ENCODE data around the gene CCDC87. TPM values are rescaled to one million over a fixed set of nuclear protein-coding genes. Genes with fewer than 3 reads are reported as not detected.

The CCDC87 gene
- total and polyA plus RNA-seq, 4 donors, result 0.10 to 0.33 (median 0.19) TPM; not detected in 1

DNA sequence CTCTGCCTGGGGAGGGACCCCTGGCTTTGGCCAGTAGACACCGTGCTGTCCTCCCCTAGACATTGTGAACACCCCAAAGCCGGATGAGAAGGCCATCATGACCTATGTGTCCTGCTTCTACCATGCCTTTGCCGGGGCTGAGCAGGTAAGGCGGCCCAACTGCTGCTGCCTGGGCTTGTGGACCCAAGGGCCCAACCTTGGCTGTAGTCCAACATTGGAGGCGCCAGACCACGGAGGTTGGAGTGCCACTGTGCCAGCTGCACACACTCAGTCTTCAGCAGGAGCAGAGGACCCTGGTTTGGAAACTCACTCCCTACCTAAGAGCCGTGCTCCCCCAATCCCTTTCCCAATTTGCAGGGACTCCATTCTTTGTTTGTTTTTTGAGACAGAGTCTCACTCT is 36.8 kb downstream of the CCDC87 start:
- Histone ChIP-seq H3K4me1 (ENCODE audit: control insufficient read depth in 1 of 2, insufficient read depth in 2 of 2, low read length in 2 of 2) (no peaks in the 10 kb centered on the region), H3K27me3 (ENCODE audit: control insufficient read depth in 1 of 2, insufficient read depth in 2 of 2, low read length in 1 of 2) (no peaks in the 10 kb centered on the region), H3K36me3 (ENCODE audit: control insufficient read depth in 1 of 2, insufficient read depth in 2 of 2, low read length in 1 of 2) (no peaks in the 10 kb centered on the region), H3K4me3 (ENCODE audit: low read length in 2 of 2) (no peak overlapping the region), H3K9me3 (ENCODE audit: control insufficient read depth, low read length) (no peaks in the 10 kb centered on the region), H3K27ac (ENCODE audit: low read depth in 1 of 2, low read length in 2 of 2) (no peak overlapping the region)
- WGBS, 2 donors, result 78 to 80% methylated on average over 7 of the region's 7 CpGs
- intact Hi-C loops (cut with DNase I), result no loop called here
- DNase-seq (no peak), ATAC-seq (ENCODE audit: low FRiP score) (no peak)

DNA sequence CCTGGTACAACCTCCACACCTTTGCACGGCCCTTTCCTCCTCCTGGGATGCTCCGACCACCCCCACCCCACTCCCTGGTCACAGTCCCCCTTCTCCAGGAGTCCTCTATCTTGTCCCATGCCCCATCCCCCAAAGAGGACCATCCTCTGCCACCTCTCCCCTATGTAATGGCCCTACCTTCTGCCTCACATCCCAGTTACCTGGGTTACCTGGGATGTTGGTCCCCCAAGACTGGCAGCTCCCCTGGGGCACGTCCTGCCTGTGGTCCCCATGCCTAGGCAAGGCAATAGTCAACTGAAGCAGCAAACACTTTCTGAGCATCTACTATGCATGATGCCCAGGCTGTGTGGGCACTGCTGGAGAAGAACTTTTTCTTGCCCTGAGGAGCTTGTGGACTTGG is 37.4 kb downstream of the CCDC87 start:
- intact Hi-C loops (cut with DNase I), result no loop called here
- Histone ChIP-seq H3K4me1 (ENCODE audit: control insufficient read depth in 1 of 2, insufficient read depth in 2 of 2, low read length in 2 of 2) (no peaks in the 10 kb centered on the region), H3K27me3 (ENCODE audit: control insufficient read depth in 1 of 2, insufficient read depth in 2 of 2, low read length in 1 of 2) (no peaks in the 10 kb centered on the region), H3K36me3 (ENCODE audit: control insufficient read depth in 1 of 2, insufficient read depth in 2 of 2, low read length in 1 of 2) (no peaks in the 10 kb centered on the region), H3K4me3 (ENCODE audit: low read length in 2 of 2) (no peak overlapping the region), H3K27ac (ENCODE audit: low read depth in 1 of 2, low read length in 2 of 2) (no peak overlapping the region), H3K9me3 (ENCODE audit: control insufficient read depth, low read length) (no peaks in the 10 kb centered on the region)
- ATAC-seq (ENCODE audit: low FRiP score), result no peak
- WGBS, 2 donors, result 80 to 88% methylated on average over 3 of the region's 3 CpGs
- DNase-seq, result no peak

DNA sequence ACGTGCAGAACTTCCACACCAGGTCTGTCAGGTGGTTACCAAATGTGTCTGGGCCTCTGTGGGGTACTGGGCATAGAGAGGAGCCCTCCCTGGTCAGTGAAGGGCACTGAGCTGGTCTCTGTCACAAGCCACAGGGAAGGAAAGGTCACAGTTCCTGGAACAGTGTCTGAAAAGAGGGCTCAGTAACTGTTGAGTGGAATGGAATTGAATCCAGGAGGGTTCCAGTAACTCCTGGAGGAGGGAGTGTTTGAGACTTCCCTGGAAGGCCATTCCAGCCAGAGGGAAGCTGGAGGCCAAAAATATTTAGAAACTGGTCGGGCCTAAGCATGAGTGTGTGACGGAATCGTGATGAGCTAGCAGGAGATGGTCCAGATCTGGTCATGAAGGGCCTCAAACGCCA is 38.3 kb downstream of the CCDC87 start:
- intact Hi-C loops (cut with DNase I), result no loop called here
- WGBS, 2 donors, result 82 to 83% methylated on average over 5 of the region's 5 CpGs
- H3K27me3 ChIP-seq (ENCODE audit: control insufficient read depth in 1 of 2, insufficient read depth in 2 of 2, low read length in 1 of 2), result no peaks in the 10 kb centered on the region
- ATAC-seq (ENCODE audit: low FRiP score), result no peak
- no peak overlapping the region for H3K27ac ChIP-seq (ENCODE audit: low read depth in 1 of 2, low read length in 2 of 2)
- H3K36me3 ChIP-seq (ENCODE audit: control insufficient read depth in 1 of 2, insufficient read depth in 2 of 2, low read length in 1 of 2), result no peaks in the 10 kb centered on the region
- no peaks in the 10 kb centered on the region for H3K4me1 ChIP-seq (ENCODE audit: control insufficient read depth in 1 of 2, insufficient read depth in 2 of 2, low read length in 2 of 2)
- no peak for DNase-seq
- no peaks in the 10 kb centered on the region for H3K9me3 ChIP-seq (ENCODE audit: control insufficient read depth, low read length)
- no peak overlapping the region for H3K4me3 ChIP-seq (ENCODE audit: low read length in 2 of 2)

DNA sequence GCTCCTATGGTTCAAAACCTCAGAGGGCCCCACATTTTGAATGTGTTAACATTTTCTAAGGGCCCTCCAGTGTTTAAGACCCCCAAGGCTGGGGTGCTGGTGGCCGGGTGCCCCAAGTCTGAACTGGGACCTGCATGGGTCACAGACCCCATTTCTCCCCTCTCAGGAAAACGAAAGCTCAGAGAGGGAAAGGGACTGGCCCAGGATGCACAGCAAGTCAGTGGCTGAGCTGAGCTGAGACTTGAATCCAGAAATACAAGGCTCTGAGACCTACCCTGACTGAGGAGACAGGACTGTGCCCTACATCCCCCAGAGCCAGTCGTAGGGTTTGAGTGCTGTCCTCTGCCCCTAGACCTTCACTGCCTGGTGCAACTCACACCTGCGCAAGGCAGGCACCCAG is 42.0 kb downstream of the CCDC87 start:
- no peaks in the 10 kb centered on the region for H3K36me3 ChIP-seq (ENCODE audit: control insufficient read depth in 1 of 2, insufficient read depth in 2 of 2, low read length in 1 of 2)

DNA sequence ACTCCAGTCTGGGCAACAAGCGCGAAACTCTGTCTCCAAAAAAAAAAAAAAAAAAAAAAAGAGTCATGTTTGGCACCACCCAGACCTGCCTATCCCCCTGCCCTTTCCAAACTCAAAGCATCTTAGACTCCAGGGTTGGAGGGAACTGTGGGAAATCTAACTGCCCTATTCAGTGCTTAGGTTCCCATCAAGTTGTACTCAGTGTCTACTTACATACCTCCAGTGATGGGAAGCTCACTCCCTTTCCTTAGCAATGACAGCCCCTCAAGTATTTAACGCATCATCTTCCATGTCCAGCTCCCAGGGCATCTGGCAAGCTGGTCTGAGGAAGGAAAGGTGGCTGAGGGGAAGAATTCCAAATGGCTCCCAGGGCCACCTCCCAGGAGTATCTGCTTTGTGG is 43.2 kb downstream of the CCDC87 start:
- no peak overlapping the region for H3K27ac ChIP-seq (ENCODE audit: low read depth in 1 of 2, low read length in 2 of 2)
- intact Hi-C loops (cut with DNase I), result no loop called here
- 93 to 97% methylated on average over 3 of the region's 3 CpGs for WGBS, 2 donors

More for the DNA sequence above, 42.0 kb downstream of the CCDC87 start:
- DNase-seq, result no peak
- H3K27me3 ChIP-seq (ENCODE audit: control insufficient read depth in 1 of 2, insufficient read depth in 2 of 2, low read length in 1 of 2), result no peaks in the 10 kb centered on the region
- H3K9me3 ChIP-seq (ENCODE audit: control insufficient read depth, low read length), result no peaks in the 10 kb centered on the region
- intact Hi-C loops (cut with DNase I), result no loop called here
- no peaks in the 10 kb centered on the region for H3K4me1 ChIP-seq (ENCODE audit: control insufficient read depth in 1 of 2, insufficient read depth in 2 of 2, low read length in 2 of 2)
- H3K4me3 ChIP-seq (ENCODE audit: low read length in 2 of 2), result no peak overlapping the region
- WGBS, 2 donors, result 92 to 96% methylated on average over 4 of the region's 4 CpGs
- no peak overlapping the region for H3K27ac ChIP-seq (ENCODE audit: low read depth in 1 of 2, low read length in 2 of 2)
- ATAC-seq (ENCODE audit: low FRiP score), result no peak

DNA sequence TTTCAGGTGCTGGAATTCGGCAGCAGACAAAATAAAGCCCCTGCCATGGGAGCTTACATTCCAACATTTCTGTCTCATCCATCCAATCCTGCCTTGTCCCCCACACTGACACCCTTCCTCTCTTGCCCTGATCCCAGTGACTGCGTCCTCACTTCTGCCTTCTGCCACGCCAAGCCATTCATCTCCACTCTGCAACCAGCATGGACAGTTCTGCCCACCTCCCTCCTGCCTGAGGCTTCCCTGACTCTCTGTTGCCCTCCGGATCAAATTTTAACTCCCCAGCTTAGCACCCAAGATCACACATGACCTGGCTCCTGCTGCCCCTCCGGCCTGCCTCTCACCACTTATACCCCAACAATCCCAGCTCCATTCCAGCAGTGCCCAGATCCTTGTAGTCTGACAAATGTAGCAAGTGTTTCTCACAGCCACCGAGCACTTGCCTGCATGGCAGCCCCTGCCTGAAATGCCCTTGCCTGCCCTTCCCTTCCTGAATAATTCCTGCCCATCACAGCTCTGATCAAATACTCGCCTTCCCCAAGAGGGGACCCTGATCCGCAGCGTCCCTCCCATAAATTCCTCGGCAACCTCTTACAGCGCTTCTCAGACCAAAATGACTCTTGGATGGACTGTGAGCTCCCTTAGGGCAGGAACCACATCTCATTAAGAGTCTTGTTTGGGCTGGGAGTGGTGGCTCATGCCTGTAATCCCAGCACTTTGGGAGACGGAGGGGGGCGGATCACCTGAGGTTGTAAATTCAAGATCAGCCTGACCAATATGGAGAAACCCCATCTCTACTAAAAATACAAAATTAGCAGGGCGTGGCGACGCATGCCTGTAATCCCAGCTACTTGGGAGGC is 43.9 kb downstream of the CCDC87 start:
- no peak overlapping the region for H3K4me3 ChIP-seq (ENCODE audit: low read length in 2 of 2)
- no peaks in the 10 kb centered on the region for H3K27me3 ChIP-seq (ENCODE audit: control insufficient read depth in 1 of 2, insufficient read depth in 2 of 2, low read length in 1 of 2)
- ATAC-seq (ENCODE audit: low FRiP score) (no peak), DNase-seq (no peak)
- WGBS, 2 donors, result 56 to 58% methylated on average over 16 of the region's 16 CpGs
- no peaks in the 10 kb centered on the region for H3K4me1 ChIP-seq (ENCODE audit: control insufficient read depth in 1 of 2, insufficient read depth in 2 of 2, low read length in 2 of 2)
- no peaks in the 10 kb centered on the region for H3K36me3 ChIP-seq (ENCODE audit: control insufficient read depth in 1 of 2, insufficient read depth in 2 of 2, low read length in 1 of 2)
- no peak overlapping the region for H3K27ac ChIP-seq (ENCODE audit: low read depth in 1 of 2, low read length in 2 of 2)
- intact Hi-C loops (cut with DNase I), result no loop called here
- no peaks in the 10 kb centered on the region for H3K9me3 ChIP-seq (ENCODE audit: control insufficient read depth, low read length)

More for the DNA sequence above, 43.2 kb downstream of the CCDC87 start:
- ATAC-seq (ENCODE audit: low FRiP score) (no peak), DNase-seq (no peak)
- H3K36me3 ChIP-seq (ENCODE audit: control insufficient read depth in 1 of 2, insufficient read depth in 2 of 2, low read length in 1 of 2), result no peaks in the 10 kb centered on the region
- no peaks in the 10 kb centered on the region for H3K9me3 ChIP-seq (ENCODE audit: control insufficient read depth, low read length)
- H3K4me1 ChIP-seq (ENCODE audit: control insufficient read depth in 1 of 2, insufficient read depth in 2 of 2, low read length in 2 of 2), result no peaks in the 10 kb centered on the region
- no peak overlapping the region for H3K4me3 ChIP-seq (ENCODE audit: low read length in 2 of 2)
- H3K27me3 ChIP-seq (ENCODE audit: control insufficient read depth in 1 of 2, insufficient read depth in 2 of 2, low read length in 1 of 2), result no peaks in the 10 kb centered on the region

DNA sequence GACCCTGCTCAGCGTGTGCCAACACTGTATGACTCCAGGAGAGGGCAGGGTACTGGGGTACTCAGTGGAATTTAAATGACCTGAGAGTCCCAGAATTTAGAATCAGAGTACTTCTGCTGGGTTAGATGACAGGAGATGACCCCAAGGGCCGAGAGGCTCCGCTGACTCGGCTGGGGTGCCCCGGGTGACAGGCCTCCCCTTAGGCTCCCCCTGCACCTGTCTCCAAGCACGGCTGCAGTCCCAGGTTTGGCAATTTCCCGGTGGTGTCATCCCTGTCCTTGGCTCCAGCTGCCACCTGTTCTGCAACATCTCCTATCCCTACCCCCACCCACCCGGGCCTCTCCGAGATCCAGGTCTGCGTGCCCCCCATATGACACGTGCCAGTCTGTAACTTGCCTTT is 44.8 kb downstream of the CCDC87 start:
- WGBS, 2 donors, result 49 to 62% methylated on average over 11 of the region's 11 CpGs
- no peak for DNase-seq
- intact Hi-C loops (cut with DNase I), result no loop called here

DNA sequence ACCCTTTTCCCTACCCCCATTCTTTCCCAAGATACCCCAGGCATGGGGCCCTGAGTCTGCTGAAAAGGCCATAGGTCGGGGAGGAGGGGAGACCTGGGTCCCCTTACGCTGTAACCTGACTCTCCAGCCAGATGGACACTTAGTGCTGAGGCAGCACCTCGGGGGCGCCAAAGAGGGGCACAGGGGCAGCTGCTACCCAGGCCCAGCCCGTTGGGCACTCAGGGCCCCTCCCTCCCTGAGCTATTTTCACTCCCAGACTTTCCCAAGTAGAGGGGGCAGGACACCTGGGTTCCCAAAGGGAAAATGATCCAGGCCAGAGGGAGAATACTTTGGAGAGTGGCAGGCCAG is 45.2 kb downstream of the CCDC87 start:
- H3K4me1 ChIP-seq (ENCODE audit: control insufficient read depth in 1 of 2, insufficient read depth in 2 of 2, low read length in 2 of 2), result no peaks in the 10 kb centered on the region
- H3K36me3 ChIP-seq (ENCODE audit: control insufficient read depth in 1 of 2, insufficient read depth in 2 of 2, low read length in 1 of 2), result no peaks in the 10 kb centered on the region
- H3K9me3 ChIP-seq (ENCODE audit: control insufficient read depth, low read length), result no peaks in the 10 kb centered on the region
- 51 to 61% methylated on average over 5 of the region's 5 CpGs for WGBS, 2 donors
- no peak overlapping the region for H3K27ac ChIP-seq (ENCODE audit: low read depth in 1 of 2, low read length in 2 of 2)
- DNase-seq (no peak), ATAC-seq (ENCODE audit: low FRiP score) (no peak)
- intact Hi-C loops (cut with DNase I), result no loop called here
- no peak overlapping the region for H3K4me3 ChIP-seq (ENCODE audit: low read length in 2 of 2)
- H3K27me3 ChIP-seq (ENCODE audit: control insufficient read depth in 1 of 2, insufficient read depth in 2 of 2, low read length in 1 of 2), result no peaks in the 10 kb centered on the region

More for the DNA sequence above, 44.8 kb downstream of the CCDC87 start:
- Histone ChIP-seq H3K27me3 (ENCODE audit: control insufficient read depth in 1 of 2, insufficient read depth in 2 of 2, low read length in 1 of 2) (no peaks in the 10 kb centered on the region), H3K4me3 (ENCODE audit: low read length in 2 of 2) (no peak overlapping the region), H3K36me3 (ENCODE audit: control insufficient read depth in 1 of 2, insufficient read depth in 2 of 2, low read length in 1 of 2) (no peaks in the 10 kb centered on the region), H3K9me3 (ENCODE audit: control insufficient read depth, low read length) (no peaks in the 10 kb centered on the region), H3K27ac (ENCODE audit: low read depth in 1 of 2, low read length in 2 of 2) (no peak overlapping the region), H3K4me1 (ENCODE audit: control insufficient read depth in 1 of 2, insufficient read depth in 2 of 2, low read length in 2 of 2) (no peaks in the 10 kb centered on the region)
- ATAC-seq (ENCODE audit: low FRiP score), result no peak

DNA sequence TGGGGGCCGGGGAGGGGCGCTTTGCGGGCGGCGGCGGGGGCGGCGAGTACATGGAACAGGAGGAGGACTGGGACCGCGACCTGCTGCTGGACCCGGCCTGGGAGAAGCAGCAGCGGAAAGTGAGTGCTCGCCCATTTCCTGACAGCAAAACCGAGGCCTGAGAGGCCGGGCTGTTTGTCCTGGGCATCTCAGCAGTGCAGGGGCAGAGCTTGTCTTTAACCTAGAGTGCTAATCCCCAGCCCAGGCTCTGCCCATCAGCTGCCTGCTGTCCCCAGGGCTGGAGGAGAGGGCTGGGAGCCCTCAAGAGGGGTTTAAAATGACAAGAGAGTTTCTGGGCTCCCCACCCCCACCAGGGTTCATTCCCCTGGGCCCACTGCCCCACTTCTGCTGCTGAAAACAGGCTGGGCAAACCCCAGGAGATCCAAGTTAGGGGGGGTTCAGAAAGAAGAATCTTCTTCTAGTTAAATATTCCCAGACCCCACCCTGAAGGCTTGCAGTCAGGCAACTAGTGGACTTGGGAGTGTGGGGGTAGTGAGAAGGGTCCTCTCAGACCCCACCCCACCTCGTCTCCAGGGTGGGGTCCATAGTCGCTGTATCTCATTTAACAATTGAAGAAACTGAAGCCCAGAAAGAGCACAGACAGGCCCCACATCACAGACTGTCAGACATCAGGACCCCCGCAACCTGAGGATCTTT is 45.7 kb downstream of the CCDC87 start:
- Histone ChIP-seq H3K27me3 (ENCODE audit: control insufficient read depth in 1 of 2, insufficient read depth in 2 of 2, low read length in 1 of 2) (no peaks in the 10 kb centered on the region), H3K9me3 (ENCODE audit: control insufficient read depth, low read length) (no peaks in the 10 kb centered on the region), H3K36me3 (ENCODE audit: control insufficient read depth in 1 of 2, insufficient read depth in 2 of 2, low read length in 1 of 2) (no peaks in the 10 kb centered on the region), H3K27ac (ENCODE audit: low read depth in 1 of 2, low read length in 2 of 2) (no peak overlapping the region), H3K4me1 (ENCODE audit: control insufficient read depth in 1 of 2, insufficient read depth in 2 of 2, low read length in 2 of 2) (no peaks in the 10 kb centered on the region), H3K4me3 (ENCODE audit: low read length in 2 of 2) (no peak overlapping the region)
- no peak for DNase-seq
- intact Hi-C loops (cut with DNase I), result no loop called here
- no peak for ATAC-seq (ENCODE audit: low FRiP score)
- 31 to 32% methylated on average over 18 of the region's 18 CpGs for WGBS, 2 donors

Data from aorta (tissue), 5 donors.